Tibial artery (tissue), 4 donors: Measurements from ENCODE around the gene LIPG.

Experiments used
- DNase-seq, 2 donors: peaks; one replicate each; pipeline ENCODE4 v3.0.0-alpha.2; 2019
- H3K27ac ChIP-seq, 2 donors: fragments of 200-600 bp; sonication (generic) in 1 of 2; 1 replicate in 1 of 2; 2 replicates in 1 of 2; pipeline ENCODE4 v1.5.1; 2018 to 2019; ENCODE audit warnings: mild to moderate bottlenecking in 1 of 2
- H3K27me3 ChIP-seq, 2 donors: fragments of 200-600 bp; sonication (generic) in 1 of 2; one replicate each; pipeline versions ENCODE4 v1.5.1 to v1.6.0; 2016 to 2019
- H3K36me3 ChIP-seq, 3 donors: fragments of 200-600 bp; sonication (generic) in 2 of 3; one replicate each; pipeline ENCODE4 v1.5.1; 2016 to 2019; ENCODE audit warnings: mild to moderate bottlenecking in 2 of 3
- H3K4me1 ChIP-seq, 4 donors: fragments of 200-600 bp; sonication (generic) in 2 of 4; 1 replicate in 3 of 4; 2 replicates in 1 of 4; pipeline ENCODE4 v1.5.1; 2016 to 2019
- H3K4me3 ChIP-seq, 2 donors: fragments of 200-600 bp; sonication (generic) in 1 of 2; 1 replicate in 1 of 2; 2 replicates in 1 of 2; pipeline ENCODE4 v1.5.1; 2018 to 2019; ENCODE audit warnings: mild to moderate bottlenecking in 2 of 2
- H3K9me3 ChIP-seq, 3 donors: fragments of 200-600 bp; sonication (generic) in 1 of 3; one replicate each; pipeline ENCODE4 v1.5.1; 2016 to 2019
- intact Hi-C: fragments of 100-400 bp; cut with DNase I; formaldehyde crosslinking; loops from one replicate; pipeline ENCODE4 v1.15.0; 2023; ENCODE audit warnings: low total_unique reads
- TF ChIP-seq, protein P1 (sequence below), 2 experiments: fragments of 200-600 bp in 1 of 2; fragments of 450-650 bp in 1 of 2; IDR thresholded peaks; one replicate each; pipeline ENCODE4 v1.5.1; 2017 to 2019; ENCODE audit warnings: antibody characterized with exemption in 2 of 2, mild to moderate bottlenecking in 1 of 2, moderate library complexity in 1 of 2

LIPG gene

DNA sequence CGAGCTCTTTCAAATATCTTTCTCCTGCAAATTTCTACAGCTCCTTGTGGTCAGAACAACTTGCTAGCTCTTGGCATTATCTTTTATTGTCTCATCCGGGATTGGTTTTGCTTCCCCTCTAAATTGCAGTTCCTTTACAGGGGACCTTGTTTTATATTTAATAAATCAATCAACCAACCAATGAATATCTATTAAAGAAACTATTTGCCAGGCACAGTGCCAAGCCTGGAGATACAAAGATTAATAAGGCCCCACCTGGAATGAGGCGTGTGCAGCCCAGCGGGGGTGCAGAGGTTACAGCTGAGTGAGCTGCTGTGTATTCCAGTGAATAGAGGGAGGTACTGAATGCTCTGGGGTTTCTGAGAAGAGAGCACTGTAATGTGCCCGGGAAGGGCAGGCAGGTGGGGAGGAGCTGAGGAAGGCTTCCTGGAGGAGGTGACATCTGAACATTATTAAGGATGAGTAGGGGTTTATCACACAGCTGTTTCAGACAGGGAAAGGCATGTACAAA, 51.8 kb downstream of the LIPG start:
- Histone ChIP-seq H3K4me3 (no peak overlapping the region), H3K27ac (no peak overlapping the region), H3K4me1 (no peaks in the 10 kb centered on the region), H3K36me3 (no peaks in the 10 kb centered on the region), H3K27me3 (peaks cover 0 to 5% of the 10 kb centered on the region in 2 donors), H3K9me3 (no peaks in the 10 kb centered on the region)
- TF ChIP-seq, protein P1, sequence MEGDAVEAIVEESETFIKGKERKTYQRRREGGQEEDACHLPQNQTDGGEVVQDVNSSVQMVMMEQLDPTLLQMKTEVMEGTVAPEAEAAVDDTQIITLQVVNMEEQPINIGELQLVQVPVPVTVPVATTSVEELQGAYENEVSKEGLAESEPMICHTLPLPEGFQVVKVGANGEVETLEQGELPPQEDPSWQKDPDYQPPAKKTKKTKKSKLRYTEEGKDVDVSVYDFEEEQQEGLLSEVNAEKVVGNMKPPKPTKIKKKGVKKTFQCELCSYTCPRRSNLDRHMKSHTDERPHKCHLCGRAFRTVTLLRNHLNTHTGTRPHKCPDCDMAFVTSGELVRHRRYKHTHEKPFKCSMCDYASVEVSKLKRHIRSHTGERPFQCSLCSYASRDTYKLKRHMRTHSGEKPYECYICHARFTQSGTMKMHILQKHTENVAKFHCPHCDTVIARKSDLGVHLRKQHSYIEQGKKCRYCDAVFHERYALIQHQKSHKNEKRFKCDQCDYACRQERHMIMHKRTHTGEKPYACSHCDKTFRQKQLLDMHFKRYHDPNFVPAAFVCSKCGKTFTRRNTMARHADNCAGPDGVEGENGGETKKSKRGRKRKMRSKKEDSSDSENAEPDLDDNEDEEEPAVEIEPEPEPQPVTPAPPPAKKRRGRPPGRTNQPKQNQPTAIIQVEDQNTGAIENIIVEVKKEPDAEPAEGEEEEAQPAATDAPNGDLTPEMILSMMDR (IDR thresholded peaks at IDR 0.05): no peak
- intact Hi-C loops: no loop called here
- DNase-seq: no peak

- Histone ChIP-seq H3K27me3 (peaks cover 0 to 5% of the 10 kb centered on the region in 2 donors), H3K4me1 (peaks cover 0 to 5% (median 0%) of the 10 kb centered on the region in 4 donors), H3K9me3 (no peaks in the 10 kb centered on the region), H3K36me3 (no peaks in the 10 kb centered on the region), H3K4me3 (no peak overlapping the region), H3K27ac (no peak overlapping the region)
- DNase-seq: no peak
- TF ChIP-seq, protein P1 (IDR thresholded peaks at IDR 0.05): no peak
- intact Hi-C loops: no loop called here
These were observed 54.9 kb downstream of the LIPG start for GRCh38 chr18:49616618-49617328.

DNA sequence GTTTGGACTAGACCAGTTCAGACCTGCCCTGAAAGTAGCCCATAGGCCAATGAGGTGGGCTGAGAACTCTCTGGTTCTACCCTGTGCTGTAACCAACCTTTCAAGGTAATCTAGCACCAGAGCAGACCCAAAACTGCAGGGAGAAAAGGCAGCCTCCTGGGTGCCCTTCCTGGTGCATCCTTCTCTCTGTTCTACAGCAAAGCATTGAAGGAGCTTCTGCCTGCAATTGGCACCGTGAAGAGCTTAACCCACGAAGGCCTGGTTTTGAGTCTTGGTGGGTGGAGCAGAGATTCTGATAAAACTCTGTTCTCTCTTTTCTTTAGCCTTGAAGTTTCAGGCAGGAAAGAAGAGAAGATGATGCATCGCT, 55.5 kb downstream of the LIPG start:
- no peak overlapping the region for H3K27ac ChIP-seq
- TF ChIP-seq, protein P1 (IDR thresholded peaks at IDR 0.05): no peak
- H3K27me3 ChIP-seq: peaks cover 0 to 10% of the 10 kb centered on the region in 2 donors
- no peaks in the 10 kb centered on the region for H3K36me3 ChIP-seq
- H3K9me3 ChIP-seq: no peaks in the 10 kb centered on the region
- H3K4me1 ChIP-seq: peaks cover 0 to 5% (median 0%) of the 10 kb centered on the region in 4 donors
- no peak for DNase-seq
- H3K4me3 ChIP-seq: no peak overlapping the region
- intact Hi-C loops: no loop called here

- TF ChIP-seq, protein P1 (IDR thresholded peaks at IDR 0.05): no peak
- Histone ChIP-seq H3K27ac (no peak overlapping the region), H3K36me3 (no peaks in the 10 kb centered on the region), H3K4me1 (peaks cover 0 to 5% (median 0%) of the 10 kb centered on the region in 4 donors), H3K9me3 (no peaks in the 10 kb centered on the region), H3K27me3 (peaks cover 0 to 10% of the 10 kb centered on the region in 2 donors), H3K4me3 (no peak overlapping the region)
- DNase-seq: no peak
- intact Hi-C loops: no loop called here
These were observed 56.0 kb downstream of the LIPG start for GRCh38 chr18:49617865-49618264.

GRCh38 chr18:49618742-49619681, 57.2 kb downstream of the LIPG start:
- Histone ChIP-seq H3K27ac (no peak overlapping the region), H3K9me3 (no peaks in the 10 kb centered on the region), H3K4me3 (no peak overlapping the region), H3K27me3 (peaks cover 0 to 8% of the 10 kb centered on the region in 2 donors), H3K36me3 (no peaks in the 10 kb centered on the region), H3K4me1 (peaks cover 0 to 5% (median 0%) of the 10 kb centered on the region in 4 donors)
- DNase-seq: no peak
- TF ChIP-seq, protein P1 (IDR thresholded peaks at IDR 0.05): no peak
- intact Hi-C loops: no loop called here
